ENCODE data around the gene INSR.

DNA sequence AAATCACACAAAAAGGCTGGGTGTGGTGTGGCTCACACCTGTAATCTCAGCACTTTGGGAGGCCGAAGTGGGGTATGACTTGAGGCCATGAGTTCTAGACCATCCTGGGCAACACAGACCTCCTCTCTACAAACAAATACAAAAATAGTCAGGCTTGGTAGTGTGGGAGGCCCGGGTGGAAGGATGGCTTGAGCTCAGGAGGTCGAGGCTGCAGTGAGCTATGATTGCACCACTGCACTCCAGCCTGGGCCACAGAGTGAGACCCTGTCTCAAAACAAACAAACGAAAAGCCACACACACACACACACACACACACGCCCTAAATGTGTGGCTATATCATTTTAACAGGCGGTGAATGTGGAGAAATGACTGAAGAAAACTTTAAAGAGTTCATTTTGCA is 225.6 kb downstream of the INSR start:
- TF ChIP-seq EZH2 (IDR thresholded peaks at IDR 0.05; ENCODE audit: borderline replicate concordance, low read depth, low read length, severe bottlenecking) (no peak), CTCF (IDR thresholded peaks at IDR 0.05; ENCODE audit: borderline replicate concordance, extremely low read depth, low read length, poor library complexity, severe bottlenecking) (no peak)

All from DND-41 (cell line).